ENCODE data around the gene CCDC178. TPM values are rescaled to one million over a fixed set of nuclear protein-coding genes. Genes with fewer than 3 reads are reported as not detected.

CCDC178 gene
- total RNA-seq, 1 experiment from 2014 or later: not detected

DNA sequence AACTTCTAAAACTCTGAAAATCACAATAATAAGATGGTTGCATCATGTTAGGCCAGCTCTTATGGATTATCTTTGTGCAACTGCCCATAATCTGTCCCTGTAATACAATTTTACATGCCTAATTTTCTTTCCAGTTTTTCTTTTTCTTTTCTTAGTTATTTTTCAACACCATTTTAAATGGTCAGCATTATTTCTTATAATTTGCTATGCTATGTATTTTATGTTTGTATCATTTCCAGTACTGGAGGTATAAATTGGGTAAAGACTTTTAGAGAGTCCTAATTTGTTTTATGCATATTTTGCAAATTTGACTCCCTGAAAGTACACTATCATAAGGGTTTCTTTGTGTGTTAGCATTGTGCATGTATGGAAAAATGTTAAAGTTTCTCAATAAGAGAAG is 333.0 kb downstream of the CCDC178 start:
- ChIA-PET CTCF (no interaction called here), POLR2A (ENCODE audit: unreplicated experiment) (no interaction called here)
- intact Hi-C loops (cut with micrococcal nuclease; ENCODE audit: unreplicated experiment): no loop called here
- Histone ChIP-seq H3K27me3 (ENCODE audit: insufficient read depth, low read depth) (no peaks in the 10 kb centered on the region), H3K4me2 (no peak overlapping the region), H3K4me1 (replicated peaks; ENCODE audit: insufficient read depth) (no peaks in the 10 kb centered on the region), H3K79me2 (ENCODE audit: low read depth) (no peaks in the 10 kb centered on the region), H3K36me3 (ENCODE audit: low read depth) (no peaks in the 10 kb centered on the region), H3K9me2 (ENCODE audit: insufficient read depth) (no peaks in the 10 kb centered on the region), H2AFZ (no peak overlapping the region), H3K27ac (no peak overlapping the region), H3K4me3 (no peak overlapping the region), H3K9me3 (ENCODE audit: insufficient read depth, low read depth) (no peaks in the 10 kb centered on the region), H3F3A (ENCODE audit: insufficient read depth, low read depth) (no peaks in the 10 kb centered on the region), H4K20me1 (ENCODE audit: insufficient read depth) (no peaks in the 10 kb centered on the region)
- DNase-seq: no peak
- TF ChIP-seq, protein P1, sequence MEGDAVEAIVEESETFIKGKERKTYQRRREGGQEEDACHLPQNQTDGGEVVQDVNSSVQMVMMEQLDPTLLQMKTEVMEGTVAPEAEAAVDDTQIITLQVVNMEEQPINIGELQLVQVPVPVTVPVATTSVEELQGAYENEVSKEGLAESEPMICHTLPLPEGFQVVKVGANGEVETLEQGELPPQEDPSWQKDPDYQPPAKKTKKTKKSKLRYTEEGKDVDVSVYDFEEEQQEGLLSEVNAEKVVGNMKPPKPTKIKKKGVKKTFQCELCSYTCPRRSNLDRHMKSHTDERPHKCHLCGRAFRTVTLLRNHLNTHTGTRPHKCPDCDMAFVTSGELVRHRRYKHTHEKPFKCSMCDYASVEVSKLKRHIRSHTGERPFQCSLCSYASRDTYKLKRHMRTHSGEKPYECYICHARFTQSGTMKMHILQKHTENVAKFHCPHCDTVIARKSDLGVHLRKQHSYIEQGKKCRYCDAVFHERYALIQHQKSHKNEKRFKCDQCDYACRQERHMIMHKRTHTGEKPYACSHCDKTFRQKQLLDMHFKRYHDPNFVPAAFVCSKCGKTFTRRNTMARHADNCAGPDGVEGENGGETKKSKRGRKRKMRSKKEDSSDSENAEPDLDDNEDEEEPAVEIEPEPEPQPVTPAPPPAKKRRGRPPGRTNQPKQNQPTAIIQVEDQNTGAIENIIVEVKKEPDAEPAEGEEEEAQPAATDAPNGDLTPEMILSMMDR (conservative IDR thresholded peaks at IDR 0.05): no peak
- no peak for TF ChIP-seq EZH2 (IDR thresholded peaks at IDR 0.05; ENCODE audit: low read depth)
- BruUV-seq (replicated peaks): no TSS peak

DNA sequence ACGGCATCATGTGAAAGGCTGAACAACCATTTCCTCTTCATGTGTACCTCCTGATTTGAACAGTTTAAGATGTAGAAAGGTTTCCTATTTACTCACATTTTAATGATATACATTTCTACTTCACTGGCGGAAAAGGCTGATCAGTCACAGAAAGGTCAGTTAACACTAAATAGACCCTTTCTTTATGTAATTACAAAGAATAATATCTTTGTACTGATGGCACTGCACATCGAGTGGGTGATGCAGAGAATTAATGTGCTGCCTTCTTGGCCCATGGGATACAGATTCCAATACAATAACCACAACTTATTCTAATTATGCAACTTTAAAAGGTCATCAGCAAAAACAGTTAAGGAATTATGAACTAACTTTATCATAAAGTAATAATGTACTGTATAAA is 339.2 kb downstream of the CCDC178 start:
- Histone ChIP-seq H3K9me2 (ENCODE audit: insufficient read depth) (no peaks in the 10 kb centered on the region), H3K4me2 (no peak overlapping the region), H3K9me3 (ENCODE audit: insufficient read depth, low read depth) (no peaks in the 10 kb centered on the region), H3K4me3 (no peak overlapping the region), H3K27ac (no peak overlapping the region), H3F3A (ENCODE audit: insufficient read depth, low read depth) (no peaks in the 10 kb centered on the region), H3K27me3 (ENCODE audit: insufficient read depth, low read depth) (no peaks in the 10 kb centered on the region), H3K36me3 (ENCODE audit: low read depth) (no peaks in the 10 kb centered on the region), H3K4me1 (replicated peaks; ENCODE audit: insufficient read depth) (no peaks in the 10 kb centered on the region), H2AFZ (no peak overlapping the region), H3K79me2 (ENCODE audit: low read depth) (no peaks in the 10 kb centered on the region), H4K20me1 (ENCODE audit: insufficient read depth) (no peaks in the 10 kb centered on the region)
- no TSS peak for BruUV-seq (replicated peaks)
- DNase-seq: no peak
- intact Hi-C loops (cut with micrococcal nuclease; ENCODE audit: unreplicated experiment): no loop called here
- ChIA-PET POLR2A (ENCODE audit: unreplicated experiment) (no interaction called here), CTCF (no interaction called here)
- no peak for TF ChIP-seq EZH2 (IDR thresholded peaks at IDR 0.05; ENCODE audit: low read depth)
- TF ChIP-seq, protein P1 (conservative IDR thresholded peaks at IDR 0.05): no peak

DNA sequence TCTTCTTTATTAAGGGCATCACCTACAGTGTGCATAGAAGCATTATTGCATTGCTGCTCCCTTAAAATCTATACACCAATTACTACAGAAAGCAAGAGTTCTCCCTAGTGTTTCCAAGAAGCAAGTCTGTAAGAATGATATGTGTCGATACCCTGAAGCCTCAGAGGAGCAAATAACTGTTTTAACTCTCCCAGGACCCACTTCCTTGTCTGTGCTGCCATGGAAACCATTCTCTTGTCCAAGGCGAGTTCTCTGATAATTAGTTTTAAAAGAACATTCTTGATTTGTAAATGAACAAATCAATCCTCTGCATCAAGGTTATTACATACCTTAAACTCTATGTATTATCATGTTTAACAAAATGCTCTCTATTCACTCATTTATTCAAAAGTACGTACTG is 340.9 kb downstream of the CCDC178 start:
- H3K79me2 ChIP-seq (ENCODE audit: low read depth): no peaks in the 10 kb centered on the region
- POLR2A ChIA-PET (ENCODE audit: unreplicated experiment): no interaction called here
- no peak for TF ChIP-seq EZH2 (IDR thresholded peaks at IDR 0.05; ENCODE audit: low read depth)
- TF ChIP-seq, protein P1 (conservative IDR thresholded peaks at IDR 0.05): no peak
- H4K20me1 ChIP-seq (ENCODE audit: insufficient read depth): no peaks in the 10 kb centered on the region
- H3K27ac ChIP-seq: no peak overlapping the region
- H3K27me3 ChIP-seq (ENCODE audit: insufficient read depth, low read depth): no peaks in the 10 kb centered on the region
- H3K9me3 ChIP-seq (ENCODE audit: insufficient read depth, low read depth): no peaks in the 10 kb centered on the region
- no peak for DNase-seq
- H3K36me3 ChIP-seq (ENCODE audit: low read depth): no peaks in the 10 kb centered on the region
- no TSS peak for BruUV-seq (replicated peaks)
- no peaks in the 10 kb centered on the region for H3F3A ChIP-seq (ENCODE audit: insufficient read depth, low read depth)
- no peaks in the 10 kb centered on the region for H3K9me2 ChIP-seq (ENCODE audit: insufficient read depth)
- H3K4me2 ChIP-seq: no peak overlapping the region
- CTCF ChIA-PET: no interaction called here
- H2AFZ ChIP-seq: no peak overlapping the region
- no peak overlapping the region for H3K4me3 ChIP-seq
- intact Hi-C loops (cut with micrococcal nuclease; ENCODE audit: unreplicated experiment): no loop called here
- no peaks in the 10 kb centered on the region for H3K4me1 ChIP-seq (replicated peaks; ENCODE audit: insufficient read depth)

All from PC-9 (cell line).